GM19193 (cell line): ENCODE measurements around the gene ENDOU.

ENCODE experiments used
- POLR2A ChIP-seq: IDR thresholded peaks from 4 replicates; pipeline ENCODE4 v1.6.1; 2011; ENCODE audit not compliant: insufficient read depth, insufficient read length; ENCODE audit errors: extremely low read depth

The ENDOU gene

GRCh38 chr12:47721431-47721973 is 3.8 kb downstream of the ENDOU start:
- TF ChIP-seq POLR2A, result no peak

GRCh38 chr12:47718531-47718930 is 6.8 kb downstream of the ENDOU start:
- TF ChIP-seq POLR2A, result no peak

DNA sequence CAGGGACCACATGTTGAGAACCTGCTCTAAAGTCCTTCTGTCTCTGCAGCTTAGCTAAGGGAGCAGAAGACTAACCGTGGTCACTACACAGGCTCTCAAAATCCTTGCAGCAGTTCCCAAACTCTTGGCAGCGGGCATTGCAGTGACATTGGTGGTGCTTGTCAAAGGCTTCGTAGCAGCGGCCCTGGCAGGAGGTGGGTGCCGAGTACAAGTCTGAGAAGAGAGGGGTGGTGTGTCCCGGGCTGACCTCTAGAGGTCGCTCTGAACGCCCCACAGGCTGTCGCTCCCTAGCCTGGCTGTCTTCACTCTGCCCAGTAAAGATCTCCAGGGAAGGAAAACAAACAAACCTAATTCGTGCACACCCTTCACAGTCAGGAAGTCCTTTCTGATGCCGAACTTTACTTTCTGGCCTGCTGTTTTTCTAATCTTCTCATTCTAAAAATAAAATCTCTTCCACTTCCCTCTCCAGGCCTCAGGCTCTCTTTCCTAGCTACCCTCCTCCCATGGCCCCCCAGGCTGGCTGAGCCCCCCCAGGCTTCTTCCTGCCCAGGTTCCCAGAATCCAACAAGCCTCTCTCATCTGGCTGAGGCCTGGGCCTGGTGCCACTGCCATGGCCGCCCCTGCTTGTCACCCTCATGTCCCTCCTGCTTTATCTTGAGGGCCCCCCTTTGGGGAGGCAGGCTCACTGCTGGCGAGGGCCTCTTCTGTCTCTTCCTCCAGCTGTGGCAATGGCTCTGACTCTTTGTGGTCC is 7.7 kb downstream of the ENDOU start:
- TF ChIP-seq POLR2A, result no peak

DNA sequence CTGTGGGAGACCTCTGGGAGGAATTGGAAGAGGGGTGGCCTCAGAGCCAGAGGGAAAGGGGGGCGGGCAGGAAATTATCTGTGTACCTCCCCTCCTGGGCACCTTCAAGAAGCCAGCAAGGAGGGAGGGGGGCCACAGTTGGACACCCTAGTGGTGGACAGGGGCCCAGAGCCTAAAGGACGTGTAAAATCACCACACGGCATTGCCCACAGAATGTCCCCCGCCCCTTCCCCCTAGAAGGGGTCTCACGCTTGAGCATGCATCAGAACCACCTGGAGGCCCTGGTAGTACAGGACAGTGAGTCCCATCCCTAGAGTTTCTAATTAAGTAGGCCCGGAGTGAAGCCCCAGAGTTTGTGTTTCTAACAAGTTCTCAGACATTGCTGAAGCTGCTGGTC is 8.2 kb downstream of the ENDOU start:
- no peak for TF ChIP-seq POLR2A

- no peak for TF ChIP-seq POLR2A
Measured at GRCh38 chr12:47715877-47716548, 9.3 kb downstream of the ENDOU start.

DNA sequence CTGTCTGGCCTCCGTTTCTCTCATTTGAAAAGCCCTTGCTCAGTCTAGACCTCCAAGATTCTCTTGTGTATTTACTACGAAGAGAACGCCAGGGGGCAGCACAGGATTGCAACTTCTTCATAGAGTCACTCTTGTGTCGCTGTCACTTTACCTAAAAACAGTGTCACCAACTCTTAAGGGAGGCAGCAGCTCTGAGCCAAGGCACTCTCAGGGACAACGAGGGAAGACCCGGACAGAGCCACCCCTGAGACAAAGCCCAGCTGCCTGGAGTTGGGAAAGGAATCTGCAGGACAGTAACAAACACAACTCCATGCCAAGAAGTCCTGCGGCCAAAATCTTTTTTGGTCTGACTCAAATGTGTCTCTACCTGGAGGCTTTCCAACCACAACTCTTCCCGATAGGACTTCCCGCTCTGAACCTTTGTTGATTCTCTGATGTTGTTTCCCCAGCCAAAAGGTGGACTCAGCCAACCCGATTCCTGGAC is 9.9 kb downstream of the ENDOU start:
- TF ChIP-seq POLR2A, result no peak

DNA sequence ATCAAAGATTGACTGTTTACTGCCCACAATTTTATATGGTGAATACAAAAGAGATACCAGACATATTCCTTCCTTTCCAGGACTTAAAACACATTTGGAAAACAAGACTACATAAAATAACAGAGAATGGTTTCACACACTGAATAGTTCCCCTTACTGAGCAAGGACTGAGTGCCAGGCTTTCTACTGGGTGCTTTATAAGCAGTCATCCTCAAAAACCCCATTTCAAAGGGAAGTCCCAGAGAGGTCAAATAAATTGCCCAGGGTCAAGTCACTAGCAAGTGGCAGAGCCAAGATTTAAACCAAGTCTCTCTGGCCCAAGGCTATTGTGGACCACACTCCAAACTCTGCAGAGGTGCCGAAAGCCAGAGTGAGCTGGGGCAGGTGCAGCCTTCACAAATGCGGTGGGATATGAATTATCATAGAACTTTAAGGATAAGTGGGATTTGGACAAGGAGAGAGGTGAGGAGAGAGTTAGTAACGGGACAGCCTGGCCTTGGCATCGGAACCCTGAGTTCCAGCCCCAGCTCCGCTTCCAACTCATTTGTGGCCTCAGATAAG is 10.4 kb downstream of the ENDOU start:
- no peak for TF ChIP-seq POLR2A

GRCh38 chr12:47712171-47712570 is 13.1 kb downstream of the ENDOU start:
- TF ChIP-seq POLR2A, result no peak

- TF ChIP-seq POLR2A, result no peak
Measured at GRCh38 chr12:47711448-47711847, 13.8 kb downstream of the ENDOU start.

- TF ChIP-seq POLR2A, result no peak
Measured at GRCh38 chr12:47710278-47710677, 15.0 kb downstream of the ENDOU start.

DNA sequence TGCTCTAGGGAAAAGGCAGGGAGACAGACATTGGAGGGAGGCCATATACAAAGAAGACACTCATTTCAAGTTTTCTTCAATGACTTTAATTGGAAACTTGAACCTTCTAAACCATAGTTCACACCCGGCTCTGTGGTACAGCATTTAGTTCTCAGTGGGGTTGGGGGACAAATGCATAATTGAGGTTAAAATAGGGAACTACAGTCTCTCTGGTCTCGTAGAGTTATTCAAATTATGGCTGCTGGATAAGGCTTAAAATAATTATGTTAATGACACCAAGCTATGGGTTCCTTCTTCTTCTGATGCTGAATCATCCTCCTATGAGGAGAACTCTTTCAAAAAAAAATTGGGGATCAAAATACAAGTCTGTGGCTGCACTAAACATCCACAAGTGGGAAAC is 15.6 kb downstream of the ENDOU start:
- TF ChIP-seq POLR2A, result no peak

- TF ChIP-seq POLR2A, result no peak
Measured at GRCh38 chr12:47709237-47709636, 16.1 kb downstream of the ENDOU start.

DNA sequence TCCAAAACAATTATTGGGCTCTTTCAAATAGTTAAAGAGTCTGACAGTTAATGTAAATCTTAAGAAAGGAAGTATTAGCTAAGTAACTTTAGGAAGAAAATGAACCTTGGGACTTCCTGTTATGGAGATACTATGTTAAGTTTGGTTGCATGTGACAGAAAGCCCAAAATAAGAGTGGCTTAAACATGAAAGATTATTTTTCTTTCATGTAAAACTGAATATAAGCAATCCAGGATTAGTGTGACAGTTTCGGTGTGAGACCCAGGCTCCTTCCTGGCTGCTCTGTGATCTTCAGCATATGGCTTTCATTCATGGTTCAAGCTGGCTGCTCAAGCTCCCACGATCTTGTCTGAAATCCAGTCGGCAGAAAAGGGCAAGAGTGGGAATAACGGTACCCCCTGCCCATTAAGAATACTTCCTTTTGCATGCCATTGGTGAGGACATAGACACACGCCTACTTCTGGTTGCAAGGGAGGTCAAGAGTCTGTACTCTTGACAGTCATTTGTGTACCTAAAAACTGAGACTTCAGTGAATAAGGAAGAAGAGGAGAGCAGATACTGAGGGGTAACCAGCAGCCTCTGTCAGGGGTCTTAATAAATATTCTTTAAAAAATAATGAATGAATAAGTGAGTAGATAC is 17.3 kb downstream of the ENDOU start:
- no peak for TF ChIP-seq POLR2A

- no peak for TF ChIP-seq POLR2A
Measured at GRCh38 chr12:47707355-47707754, 17.9 kb downstream of the ENDOU start.
